CD4-positive, alpha-beta T cell (primary cell): Measurements from ENCODE around the gene MYH4. TPM values are rescaled to one million over a fixed set of nuclear protein-coding genes. Genes with fewer than 3 reads are reported as not detected.

ENCODE experiments used
- ATAC-seq: fragments of 200-7000 bp; cut with Tn5 transposase; one replicate; pipeline ENCODE4 v1.10.0; 2022; ENCODE audit warnings: mild to moderate bottlenecking; ENCODE audit not compliant: poor library complexity
- CTCF ChIA-PET: fragments of 350-600 bp; sonication (Branson Sonifier 250); formaldehyde crosslinking; loops from one replicate; lab custom pipeline; 2021; ENCODE audit warnings: antibody characterized with exemption, inconsistent platforms; lab: Charles Lee
- POLR2A ChIA-PET: fragments of 350-600 bp; sonication (Branson Sonifier 250); formaldehyde crosslinking; loops from one replicate; lab custom pipeline; 2021; ENCODE audit warnings: antibody characterized with exemption, inconsistent platforms; lab: Charles Lee
- DNase-seq, 14 experiments: peaks; one replicate each; pipeline ENCODE4 v3.0.0-alpha.2; 2013 to 2020; ENCODE audit warnings: mixed read lengths in 2 of 14
- H3K27ac ChIP-seq, 2 donors: one replicate each; pipeline versions ENCODE4 v1.5.1 to v1.7.0; 2013; ENCODE audit warnings: low read length in 2 of 2, low read depth in 1 of 2, mild to moderate bottlenecking in 1 of 2
- H3K27me3 ChIP-seq, 2 experiments: 1 replicate in 1 of 2; 2 replicates in 1 of 2; pipeline versions ENCODE4 v1.6.1 to v1.7.0; 2013; ENCODE audit warnings: low read length in 2 of 2, control low read depth in 1 of 2, mild to moderate bottlenecking in 1 of 2, moderate library complexity in 1 of 2; ENCODE audit not compliant: insufficient read depth in 2 of 2, control insufficient read depth in 1 of 2
- H3K36me3 ChIP-seq: one replicate; pipeline ENCODE4 v1.6.1; 2013; ENCODE audit warnings: low read length, control low read depth; ENCODE audit not compliant: insufficient read depth
- H3K4me1 ChIP-seq: one replicate; pipeline ENCODE4 v1.6.1; 2013; ENCODE audit warnings: low read length, control low read depth; ENCODE audit not compliant: insufficient read depth
- H3K4me3 ChIP-seq: one replicate; pipeline ENCODE4 v1.5.1; 2013; ENCODE audit warnings: mild to moderate bottlenecking, low read length, moderate library complexity
- H3K9me3 ChIP-seq, 2 experiments: 1 replicate in 1 of 2; 2 replicates in 1 of 2; pipeline versions ENCODE4 v1.6.1 to v1.7.0; 2013; ENCODE audit warnings: low read length in 2 of 2, mild to moderate bottlenecking in 2 of 2, control low read depth in 1 of 2, moderate library complexity in 1 of 2; ENCODE audit not compliant: control insufficient read depth in 1 of 2, insufficient read depth in 1 of 2
- H3K27ac Mint-ChIP-seq: one replicate; pipeline ENCODE4 v1.8.0; 2020; ENCODE audit warnings: mixed read lengths
- H3K27me3 Mint-ChIP-seq: one replicate; pipeline ENCODE4 v1.8.0; 2021; ENCODE audit warnings: mixed read lengths
- H3K36me3 Mint-ChIP-seq: one replicate; pipeline ENCODE4 v1.8.0; 2021; ENCODE audit warnings: low read depth, mixed read lengths
- H3K4me1 Mint-ChIP-seq: one replicate; pipeline ENCODE4 v1.8.0; 2021; ENCODE audit warnings: low read depth, mixed read lengths
- H3K4me3 Mint-ChIP-seq: one replicate; pipeline ENCODE4 v1.8.0; 2020; ENCODE audit warnings: mild to moderate bottlenecking, mixed read lengths
- H3K9me3 Mint-ChIP-seq: one replicate; pipeline ENCODE4 v1.8.0; 2020; ENCODE audit warnings: mixed read lengths
- CTCF ChIP-seq: fragments of 200-600 bp; IDR thresholded peaks from one replicate; pipeline ENCODE4 v1.8.0; 2022; ENCODE audit warnings: antibody characterized with exemption, mild to moderate bottlenecking
- intact Hi-C, 2 experiments: fragments of 100-400 bp; cut with DNase I in 1 of 2; cut with micrococcal nuclease in 1 of 2; formaldehyde crosslinking; loops; one replicate each; pipeline versions ENCODE4 v1.15.1 to v1.9.0; 2023 to 2025; cut with DNase I, micrococcal nuclease
- total RNA-seq, 174 experiments: library from RNA in 2 of 174; stranded (reverse) in 2 of 174; gene quantifications; one replicate each; pipeline ENCODE4 v1.2.3 and lab custom pipeline; 2021 to 2026

MYH4 gene
- total RNA-seq, 2 experiments from 2014 or later = not detected

- peaks cover 2% of the 10 kb centered on the region for H3K9me3 Mint-ChIP-seq
- ATAC-seq (no peak), DNase-seq (no peak)
- H3K36me3 ChIP-seq = no peaks in the 10 kb centered on the region
- no peaks in the 10 kb centered on the region for H3K36me3 Mint-ChIP-seq
- H3K4me3 Mint-ChIP-seq = no peak within 1 kb of the TSS
- H3K4me3 ChIP-seq = no peak within 1 kb of the TSS
- peaks cover 4% of the 10 kb centered on the region for H3K27me3 Mint-ChIP-seq
- POLR2A ChIA-PET = no interaction called here
- no peaks in the 10 kb centered on the region for H3K9me3 ChIP-seq
- H3K27ac Mint-ChIP-seq = no peak within 1 kb of the TSS
- no peak for TF ChIP-seq CTCF
- CTCF ChIA-PET = no interaction called here
- no peaks in the 10 kb centered on the region for H3K4me1 ChIP-seq
- H3K4me1 Mint-ChIP-seq = no peaks in the 10 kb centered on the region
- H3K27ac ChIP-seq = no peak within 1 kb of the TSS
- intact Hi-C loops = no loop called here
- H3K27me3 ChIP-seq = no peaks in the 10 kb centered on the region
Observed at GRCh38 chr17:10421900-10422542, 47.3 kb downstream of the MYH4 start, which contains the start of gene MYH8. MYH8 (minus strand) TSS chr17:10421950; CDS start chr17:10420227, 1,723 bp downstream.

GRCh38 chr17:10421211-10421610 lies 48.1 kb downstream of the MYH4 start:
- Mint-ChIP-seq H3K4me3 (no peak overlapping the region), H3K27me3 (peaks cover 4% of the 10 kb centered on the region), H3K27ac (no peak overlapping the region), H3K9me3 (peaks cover 2% of the 10 kb centered on the region), H3K4me1 (no peaks in the 10 kb centered on the region), H3K36me3 (no peaks in the 10 kb centered on the region)
- DNase-seq = no peak
- Histone ChIP-seq H3K36me3 (no peaks in the 10 kb centered on the region), H3K9me3 (no peaks in the 10 kb centered on the region), H3K4me1 (no peaks in the 10 kb centered on the region), H3K27ac (no peak overlapping the region), H3K27me3 (no peaks in the 10 kb centered on the region), H3K4me3 (no peak overlapping the region)
- POLR2A ChIA-PET = no interaction called here
- no peak for TF ChIP-seq CTCF
- CTCF ChIA-PET = no interaction called here
- intact Hi-C loops = no loop called here
- no peak for ATAC-seq

GRCh38 chr17:10420811-10421210 lies 48.5 kb downstream of the MYH4 start:
- no peak overlapping the region for H3K4me3 ChIP-seq
- DNase-seq = no peak
- ChIA-PET POLR2A (no interaction called here), CTCF (no interaction called here)
- peaks cover 4% of the 10 kb centered on the region for H3K27me3 Mint-ChIP-seq
- H3K36me3 Mint-ChIP-seq = no peaks in the 10 kb centered on the region
- no peak for ATAC-seq
- no peak overlapping the region for H3K4me3 Mint-ChIP-seq
- H3K27ac Mint-ChIP-seq = no peak overlapping the region
- no peaks in the 10 kb centered on the region for H3K27me3 ChIP-seq
- H3K9me3 ChIP-seq = no peaks in the 10 kb centered on the region
- no peak overlapping the region for H3K27ac ChIP-seq
- TF ChIP-seq CTCF = no peak
- peaks cover 2% of the 10 kb centered on the region for H3K9me3 Mint-ChIP-seq
- H3K36me3 ChIP-seq = no peaks in the 10 kb centered on the region
- no peaks in the 10 kb centered on the region for H3K4me1 ChIP-seq
- intact Hi-C loops = no loop called here
- H3K4me1 Mint-ChIP-seq = no peaks in the 10 kb centered on the region
